CD4-positive, alpha-beta memory T cell (primary cell): ENCODE measurements around the gene UBE4A. TPM values are rescaled to one million over a fixed set of nuclear protein-coding genes. Genes with fewer than 3 reads are reported as not detected.

ENCODE experiments used
- CTCF ChIA-PET: fragments of 350-600 bp; sonication (Branson Sonifier 250); formaldehyde crosslinking; loops from one replicate; lab custom pipeline; 2021; ENCODE audit warnings: inconsistent platforms; ENCODE audit not compliant: partially characterized antibody; lab: Charles Lee
- POLR2A ChIA-PET: fragments of 350-600 bp; sonication (Branson Sonifier 250); formaldehyde crosslinking; loops from one replicate; lab custom pipeline; 2021; ENCODE audit not compliant: partially characterized antibody; lab: Charles Lee
- DNase-seq, 5 donors: peaks; one replicate each; pipeline versions ENCODE4 v3.0.0 to v3.0.0-alpha.2; 2020 to 2022; ENCODE audit warnings: mixed read lengths in 1 of 5
- H3K27ac ChIP-seq: one replicate; pipeline ENCODE4 v1.7.0; 2013; ENCODE audit warnings: low read depth, low read length
- H3K27me3 ChIP-seq: 2 replicates; pipeline ENCODE4 v1.7.0; 2013; ENCODE audit warnings: mild to moderate bottlenecking, low read length, moderate library complexity; ENCODE audit not compliant: insufficient read depth
- H3K36me3 ChIP-seq: 2 replicates; pipeline ENCODE4 v1.7.0; 2013; ENCODE audit warnings: mild to moderate bottlenecking, low read length, moderate library complexity; ENCODE audit not compliant: insufficient read depth
- H3K4me1 ChIP-seq: 2 replicates; pipeline ENCODE4 v1.7.0; 2013; ENCODE audit warnings: mild to moderate bottlenecking, low read length, moderate library complexity; ENCODE audit not compliant: insufficient read depth
- H3K4me3 ChIP-seq, 2 donors: one replicate each; pipeline ENCODE4 v1.7.0; 2013; ENCODE audit warnings: low read length in 2 of 2, mild to moderate bottlenecking in 1 of 2
- H3K9me3 ChIP-seq, 2 donors: one replicate each; pipeline ENCODE4 v1.7.0; 2013; ENCODE audit warnings: low read length in 2 of 2, control low read depth in 1 of 2; ENCODE audit not compliant: control insufficient read depth in 1 of 2
- H3K27ac Mint-ChIP-seq, 7 donors: one replicate each; pipeline ENCODE4 v1.8.0; 2020 to 2021; ENCODE audit warnings: mixed read lengths in 7 of 7, mild to moderate bottlenecking in 6 of 7, inconsistent platforms in 3 of 7, moderate library complexity in 3 of 7
- H3K27me3 Mint-ChIP-seq, 2 donors: one replicate each; pipeline ENCODE4 v1.8.0; 2020 to 2021; ENCODE audit warnings: mixed read lengths in 2 of 2
- H3K36me3 Mint-ChIP-seq, 2 donors: one replicate each; pipeline ENCODE4 v1.8.0; 2020 to 2021; ENCODE audit warnings: mixed read lengths in 2 of 2, inconsistent platforms in 1 of 2, mild to moderate bottlenecking in 1 of 2
- H3K4me1 Mint-ChIP-seq, 4 donors: one replicate each; pipeline ENCODE4 v1.8.0; 2020 to 2021; ENCODE audit warnings: mixed read lengths in 4 of 4, mild to moderate bottlenecking in 1 of 4
- H3K4me3 Mint-ChIP-seq, 8 donors: one replicate each; pipeline ENCODE4 v1.8.0; 2020 to 2021; ENCODE audit warnings: mixed read lengths in 8 of 8, mild to moderate bottlenecking in 7 of 8, moderate library complexity in 6 of 8, inconsistent platforms in 3 of 8
- H3K9me3 Mint-ChIP-seq, 8 donors: one replicate each; pipeline ENCODE4 v1.8.0; 2020 to 2021; ENCODE audit warnings: mixed read lengths in 8 of 8, mild to moderate bottlenecking in 5 of 8, inconsistent platforms in 3 of 8, moderate library complexity in 1 of 8
- intact Hi-C: fragments of 100-400 bp; cut with micrococcal nuclease; formaldehyde crosslinking; loops from one replicate; pipeline ENCODE4 v1.15.1; 2023
- polyA plus RNA-seq, 2 donors: library from polyadenylated mRNA; unstranded; fragments of 300-500 nt; fragmentation: Illumina TruSeq; gene quantifications; one replicate each; pipeline ENCODE4 v1.2.3, GENCODE V29; 2021
- total RNA-seq, 2 experiments: library from RNA; stranded (reverse); gene quantifications; one replicate each; pipeline ENCODE4 v1.2.3, GENCODE V29; 2021

The UBE4A gene
- total and polyA plus RNA-seq, 4 experiments from 2014 or later, result 16.9 to 52.2 (median 37.9) TPM

- peaks cover 55 to 85% (median 73%) of the 10 kb centered on the region in 4 donors for H3K4me1 Mint-ChIP-seq
- Histone ChIP-seq H3K27ac (no peak overlapping the region), H3K36me3 (peaks cover 5% of the 10 kb centered on the region), H3K27me3 (no peaks in the 10 kb centered on the region), H3K4me3 (no peak overlapping the region), H3K9me3 (no peaks in the 10 kb centered on the region), H3K4me1 (peaks cover 73% of the 10 kb centered on the region)
- peak overlapping the region in 3 of 7 donors; percentile 6 to 67 (median 58) for H3K27ac Mint-ChIP-seq
- no peaks in the 10 kb centered on the region for H3K27me3 Mint-ChIP-seq
- peaks cover 4 to 48% of the 10 kb centered on the region in 2 donors for H3K36me3 Mint-ChIP-seq
- CTCF ChIA-PET, result interaction anchor here (1.0 kb wide), 1 partner anchor 12 kb away, joined by 3 read pairs; no protein-coding TSS in a partner anchor
- POLR2A ChIA-PET, result interaction anchor here (0.8 to 1.8 kb wide), 4 partner anchors 11 to 29 kb away, joined by 3 to 7 read pairs (median 4); partner anchors contain the start of gene KMT2A
- peak overlapping the region in 5 of 8 donors; percentile 5 to 59 (median 14) for H3K4me3 Mint-ChIP-seq
- no peaks in the 10 kb centered on the region for H3K9me3 Mint-ChIP-seq
- DNase-seq, result no peak
- intact Hi-C loops, result no loop called here
Measured at GRCh38 chr11:118447423-118447822, 88.0 kb downstream of the UBE4A start.

GRCh38 chr11:118448294-118448693 is 88.9 kb downstream of the UBE4A start:
- DNase-seq, result no peak
- H3K4me3 Mint-ChIP-seq, result peak overlapping the region in 2 of 8 donors; percentile 7 to 44
- peak overlapping the region in 2 of 7 donors; percentile 49 to 59 for H3K27ac Mint-ChIP-seq
- no peaks in the 10 kb centered on the region for H3K9me3 ChIP-seq
- H3K36me3 ChIP-seq, result peaks cover 5% of the 10 kb centered on the region
- CTCF ChIA-PET, result interaction anchor here (1.0 kb wide), 1 partner anchor 13 kb away, joined by 3 read pairs; no protein-coding TSS in a partner anchor
- no peaks in the 10 kb centered on the region for H3K9me3 Mint-ChIP-seq
- H3K4me1 Mint-ChIP-seq, result peaks cover 54 to 83% (median 72%) of the 10 kb centered on the region in 4 donors
- no peak overlapping the region for H3K27ac ChIP-seq
- H3K4me1 ChIP-seq, result peaks cover 70% of the 10 kb centered on the region
- no peaks in the 10 kb centered on the region for H3K27me3 Mint-ChIP-seq
- H3K27me3 ChIP-seq, result no peaks in the 10 kb centered on the region
- intact Hi-C loops, result no loop called here
- H3K4me3 ChIP-seq, result no peak overlapping the region
- POLR2A ChIA-PET, result interaction anchor here (0.8 to 1.8 kb wide), 5 partner anchors 12 to 48 kb away, joined by 3 to 7 read pairs (median 4); partner anchors contain the start of gene KMT2A
- H3K36me3 Mint-ChIP-seq, result peaks cover 9 to 50% of the 10 kb centered on the region in 2 donors

Other genes with a start within 250 kb of the UBE4A start
- not detected for gene SCN4B, start 206.8 kb upstream of the UBE4A start, total RNA-seq
- not detected for gene SCN4B, start 206.8 kb upstream of the UBE4A start, polyA plus RNA-seq
- not detected for gene SCN2B, start 183.0 kb upstream of the UBE4A start, total RNA-seq
- gene SCN2B, start 183.0 kb upstream of the UBE4A start, polyA plus RNA-seq, result not detected
- gene JAML, start 134.6 kb upstream of the UBE4A start, total RNA-seq, result 100 to 1,000 TPM; 115 to 116 TPM
- 100 to 1,000 TPM; 169 to 194 TPM for gene JAML, start 134.6 kb upstream of the UBE4A start, polyA plus RNA-seq
- gene MPZL3, start 107.2 kb upstream of the UBE4A start, total RNA-seq, result 10 to 100 TPM; 29.9 to 32.0 TPM
- 10 to 100 TPM; 12.3 to 12.6 TPM for gene MPZL3, start 107.2 kb upstream of the UBE4A start, polyA plus RNA-seq
- 1 to 10 TPM; 2.9 to 3.7 TPM for gene MPZL2, start 95.3 kb upstream of the UBE4A start, total RNA-seq
- 1 to 10 TPM in 1 of 2 donors, under 1 TPM in 1; 0.64 to 4.2 TPM for gene MPZL2, start 95.3 kb upstream of the UBE4A start, polyA plus RNA-seq
- 100 to 1,000 TPM; 581 to 618 TPM for gene CD3E, start 54.9 kb upstream of the UBE4A start, total RNA-seq
- gene CD3E, start 54.9 kb upstream of the UBE4A start, polyA plus RNA-seq, result 100 to 1,000 TPM; 627 to 999 TPM
- 100 to 1,000 TPM; 338 to 343 TPM for gene CD3D, start 16.9 kb upstream of the UBE4A start, total RNA-seq
- 1,000 to 10,000 TPM in 1 of 2 donors, 100 to 1,000 TPM in 1; 993 to 1,046 TPM for gene CD3D, start 16.9 kb upstream of the UBE4A start, polyA plus RNA-seq
- gene CD3G, start 15.3 kb upstream of the UBE4A start, total RNA-seq, result 100 to 1,000 TPM; 191 to 205 TPM
- 100 to 1,000 TPM; 131 to 417 TPM for gene CD3G, start 15.3 kb upstream of the UBE4A start, polyA plus RNA-seq
- gene ATP5MG, start 42.0 kb downstream of the UBE4A start, total RNA-seq, result 100 to 1,000 TPM; 158 to 161 TPM
- 100 to 1,000 TPM; 595 to 704 TPM for gene ATP5MG, start 42.0 kb downstream of the UBE4A start, polyA plus RNA-seq
- 100 to 1,000 TPM; 185 to 202 TPM for gene KMT2A, start 76.9 kb downstream of the UBE4A start, total RNA-seq
- gene KMT2A, start 76.9 kb downstream of the UBE4A start, polyA plus RNA-seq, result 10 to 100 TPM in 1 of 2 donors, 1 to 10 TPM in 1; 4.6 to 51.9 TPM
- 1 to 10 TPM; 1.1 to 1.2 TPM for gene TTC36, start 167.9 kb downstream of the UBE4A start, total RNA-seq
- under 1 TPM; 0.39 to 0.49 TPM for gene TTC36, start 167.9 kb downstream of the UBE4A start, polyA plus RNA-seq
- 10 to 100 TPM; 19.5 to 20.0 TPM for gene TMEM25, start 171.6 kb downstream of the UBE4A start, total RNA-seq
- 10 to 100 TPM; 16.5 to 26.5 TPM for gene TMEM25, start 171.6 kb downstream of the UBE4A start, polyA plus RNA-seq
- gene IFT46, start 206.3 kb downstream of the UBE4A start, total RNA-seq, result 10 to 100 TPM; 12.1 to 14.9 TPM
- gene IFT46, start 206.3 kb downstream of the UBE4A start, polyA plus RNA-seq, result 1 to 10 TPM; 5.7 to 5.9 TPM
- 100 to 1,000 TPM; 133 to 134 TPM for gene ARCN1, start 212.8 kb downstream of the UBE4A start, total RNA-seq
- 100 to 1,000 TPM; 157 to 168 TPM for gene ARCN1, start 212.8 kb downstream of the UBE4A start, polyA plus RNA-seq
- 1 to 10 TPM; 3.0 to 3.9 TPM for gene PHLDB1, start 248.0 kb downstream of the UBE4A start, total RNA-seq
- 1 to 10 TPM in 1 of 2 donors, under 1 TPM in 1; 0.34 to 1.2 TPM for gene PHLDB1, start 248.0 kb downstream of the UBE4A start, polyA plus RNA-seq